HepG2 (cell line): ENCODE data around the gene HSPB9. TPM values are rescaled to one million over a fixed set of nuclear protein-coding genes. Genes with fewer than 3 reads are reported as not detected.

Source experiments
- KDM6A ChIP-seq: IDR thresholded peaks from 2 replicates; pipeline ENCODE4 v1.6.1; 2016; ENCODE audit warnings: low read depth
- MIXL1 ChIP-seq: IDR thresholded peaks from 2 replicates; pipeline ENCODE4 v1.6.1; 2016
- MLX ChIP-seq: IDR thresholded peaks from 2 replicates; pipeline ENCODE4 v1.6.1; 2016
- PBX2 ChIP-seq: IDR thresholded peaks from 2 replicates; pipeline ENCODE4 v1.6.1; 2016; ENCODE audit warnings: control low read depth
- PCBP2 ChIP-seq: fragments of 200-400 bp; formaldehyde crosslinking; optimal IDR thresholded peaks from 2 replicates; pipeline ENCODE3; 2018; ENCODE audit warnings: low read length, low read depth; ENCODE audit not compliant: poor library complexity, severe bottlenecking
- PHF20 ChIP-seq: sonication (generic); formaldehyde crosslinking; IDR thresholded peaks from 2 replicates; pipeline ENCODE4 v1.5.0; 2020; ENCODE audit warnings: mild to moderate bottlenecking, missing genetic modification reagents
- POLR2AphosphoS2 ChIP-seq: IDR thresholded peaks from 2 replicates; pipeline ENCODE4 v1.6.1; 2011; ENCODE audit warnings: low read depth, low read length, improper control_type of control experiment
- TFE3 ChIP-seq: IDR thresholded peaks from 2 replicates; pipeline ENCODE4 v1.6.1; 2016
- THYN1 ChIP-seq: sonication (generic); formaldehyde crosslinking; IDR thresholded peaks from 2 replicates; pipeline ENCODE4 v1.8.1; 2023; ENCODE audit warnings: low read depth, mild to moderate bottlenecking, moderate library complexity, missing genetic modification reagents, borderline replicate concordance
- ZBTB1 ChIP-seq: sonication (generic); formaldehyde crosslinking; IDR thresholded peaks from 2 replicates; pipeline ENCODE4 v1.4.0; 2020; ENCODE audit warnings: missing genetic modification reagents, borderline replicate concordance
- ZFX ChIP-seq: sonication (generic); formaldehyde crosslinking; IDR thresholded peaks from 2 replicates; pipeline ENCODE4 v1.4.0; 2020; ENCODE audit warnings: mild to moderate bottlenecking, low read depth, missing genetic modification reagents, moderate library complexity
- ZMYM3 ChIP-seq: sonication (generic); formaldehyde crosslinking; IDR thresholded peaks from 2 replicates; pipeline ENCODE4 v1.5.1; 2020; ENCODE audit warnings: mild to moderate bottlenecking, missing genetic modification reagents
- ZNF138 ChIP-seq: sonication (generic); formaldehyde crosslinking; IDR thresholded peaks from 2 replicates; pipeline ENCODE4 v1.5.0; 2020; ENCODE audit warnings: mild to moderate bottlenecking, low read depth, missing genetic modification reagents
- ZNF280D ChIP-seq: sonication (generic); formaldehyde crosslinking; IDR thresholded peaks from 2 replicates; pipeline ENCODE4 v1.5.1; 2020; ENCODE audit warnings: mild to moderate bottlenecking, missing genetic modification reagents
- ZNF552 ChIP-seq: sonication (generic); formaldehyde crosslinking; IDR thresholded peaks from 2 replicates; pipeline ENCODE4 v1.9.0; 2022; ENCODE audit warnings: missing genetic modification reagents, mild to moderate bottlenecking, borderline replicate concordance
- ZNF562 ChIP-seq: sonication (generic); formaldehyde crosslinking; IDR thresholded peaks from 2 replicates; pipeline ENCODE4 v1.8.0; 2022; ENCODE audit warnings: missing genetic modification reagents, borderline replicate concordance
- ZNF710 ChIP-seq: sonication (generic); formaldehyde crosslinking; IDR thresholded peaks from 2 replicates; pipeline ENCODE4 v1.5.0; 2020; ENCODE audit warnings: mild to moderate bottlenecking, missing genetic modification reagents, borderline replicate concordance
- ZNF773 ChIP-seq: sonication (generic); formaldehyde crosslinking; IDR thresholded peaks from 2 replicates; pipeline ENCODE4 v1.4.0; 2020; ENCODE audit warnings: missing genetic modification reagents, borderline replicate concordance
- ZNF83 ChIP-seq: sonication (generic); formaldehyde crosslinking; IDR thresholded peaks from 2 replicates; pipeline ENCODE4 v1.4.0; 2020; ENCODE audit warnings: missing genetic modification reagents, mild to moderate bottlenecking, borderline replicate concordance
- ZNF839 ChIP-seq: sonication (generic); formaldehyde crosslinking; IDR thresholded peaks from 2 replicates; pipeline ENCODE4 v1.4.0; 2020; ENCODE audit warnings: missing genetic modification reagents, mild to moderate bottlenecking, borderline replicate concordance
- polyA plus RNA-seq, 8 experiments: library from polyadenylated mRNA; depleted of rRNA in 3 of 8; stranded (reverse) in 7 of 8; unstranded in 1 of 8; fragments of >200 nt; fragmentation: Illumina TruSeq in 4 of 8; extraction: Trizol in 4 of 8; gene quantifications; 2 replicates each; pipeline versions ENCODE4 v1.2.1 to v1.2.3, GENCODE V29; 2011 to 2016; ENCODE audit warnings: low read depth in 4 of 8, missing spikeins in 1 of 8, mixed read lengths in 1 of 8; ENCODE audit not compliant: insufficient read depth in 1 of 8
- total RNA-seq, 5 experiments: library from RNA; depleted of rRNA; stranded (reverse); fragments of >200 nt; fragmentation: Illumina TruSeq; extraction: Trizol; gene quantifications; 2 replicates each; pipeline ENCODE4 v1.2.3, GENCODE V29; 2016; ENCODE audit warnings: low read depth in 1 of 5

Gene HSPB9
- total and polyA plus RNA-seq, 2 of the 13 experiments (the other 11 are each of a cell fraction or from before 2014, with no cell fraction given) = 0.05 to 0.24 TPM

- TF ChIP-seq TFE3 (CRISPR knock-in tag) = peak; percentile 81
- no peak for TF ChIP-seq ZBTB1 (CRISPR knock-in tag)
- TF ChIP-seq ZFX (CRISPR knock-in tag) = peak; percentile 44; the same call in 1 of the 2 replicates
- TF ChIP-seq POLR2AphosphoS2 = no peak
- TF ChIP-seq PCBP2 = no peak
- TF ChIP-seq ZNF280D (CRISPR knock-in tag) = no peak
- no peak for TF ChIP-seq ZNF839
- TF ChIP-seq MIXL1 (CRISPR knock-in tag) = no peak
- TF ChIP-seq PHF20 (CRISPR knock-in tag) = no peak
- TF ChIP-seq KDM6A (CRISPR knock-in tag) = peak; percentile 25; the same call in 1 of the 2 replicates
- TF ChIP-seq ZNF138 = no peak
- no peak for TF ChIP-seq ZNF552 (CRISPR knock-in tag)
- no peak for TF ChIP-seq PBX2 (CRISPR knock-in tag)
- peak; percentile 59; the same call in 1 of the 2 replicates for TF ChIP-seq ZMYM3 (CRISPR knock-in tag)
- no peak for TF ChIP-seq ZNF562 (CRISPR knock-in tag)
- TF ChIP-seq ZNF773 = no peak
- TF ChIP-seq MLX (CRISPR knock-in tag) = peak; percentile 67; the same call in 1 of the 2 replicates
- TF ChIP-seq THYN1 (CRISPR knock-in tag) = no peak
- no peak for TF ChIP-seq ZNF83 (CRISPR knock-in tag)
- TF ChIP-seq ZNF710 (CRISPR knock-in tag) = peak; percentile 72; the same call in 1 of the 2 replicates
Observed at GRCh38 chr17:42075789-42076188, 46.8 kb upstream of the HSPB9 start (continued).
